Measurements from ENCODE around the gene TOB1.

TOB1 gene

DNA sequence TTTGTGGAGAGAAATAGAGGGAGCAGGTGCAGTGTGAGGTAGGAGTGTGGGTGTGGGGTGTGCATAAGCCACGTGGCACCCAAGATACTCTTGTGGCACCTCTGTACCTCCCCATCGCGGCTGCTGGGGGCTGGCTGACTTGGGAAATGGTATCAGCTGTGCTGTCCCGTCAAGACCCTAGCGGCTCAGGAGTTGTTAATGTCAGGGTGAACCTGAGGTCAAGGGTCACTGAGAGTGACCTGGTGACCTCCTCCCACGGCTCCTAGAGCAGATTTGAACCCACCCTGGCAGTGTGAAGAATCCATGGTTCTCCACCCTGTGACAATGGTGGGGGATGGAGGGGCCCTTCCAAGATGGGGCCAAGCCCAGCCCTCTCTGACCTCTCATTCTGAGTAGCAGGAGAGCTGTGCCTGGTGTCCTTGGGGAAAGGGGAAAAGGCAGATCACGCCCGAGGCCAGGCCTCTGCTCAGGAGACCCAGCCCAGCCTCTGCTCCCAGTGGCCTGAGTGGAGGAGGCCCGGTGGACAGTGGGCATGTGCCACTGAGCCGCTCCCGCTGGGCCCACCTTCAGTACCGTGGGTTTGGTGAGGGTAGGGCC, 33.8 kb downstream of the TOB1 start:
- no peak for DNase-seq (ENCODE audit: low spot score)

- DNase-seq (ENCODE audit: low spot score) = no peak
Observed at GRCh38 chr17:50831471-50831928, 34.7 kb downstream of the TOB1 start.

DNA sequence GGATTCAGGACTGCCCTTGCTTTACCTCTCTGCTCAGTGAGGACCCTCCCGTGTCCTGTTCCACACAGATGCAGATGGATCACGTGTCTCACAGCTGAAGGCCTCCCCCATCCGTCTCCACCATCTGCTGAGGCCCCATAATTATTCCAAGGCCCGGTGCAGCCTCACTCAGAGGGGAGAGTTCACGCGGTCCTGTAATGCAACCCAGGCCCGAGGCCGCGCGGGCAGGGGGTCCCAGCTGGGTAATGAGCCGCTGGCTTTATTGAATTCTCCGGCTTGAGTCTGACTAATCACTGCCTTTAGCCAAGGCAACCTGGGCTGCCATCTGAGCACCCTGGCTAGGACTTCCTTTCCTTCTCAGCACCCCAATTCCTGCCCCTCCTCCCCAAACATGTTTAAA, 35.2 kb downstream of the TOB1 start:
- DNase-seq (ENCODE audit: low spot score) = no peak

DNA sequence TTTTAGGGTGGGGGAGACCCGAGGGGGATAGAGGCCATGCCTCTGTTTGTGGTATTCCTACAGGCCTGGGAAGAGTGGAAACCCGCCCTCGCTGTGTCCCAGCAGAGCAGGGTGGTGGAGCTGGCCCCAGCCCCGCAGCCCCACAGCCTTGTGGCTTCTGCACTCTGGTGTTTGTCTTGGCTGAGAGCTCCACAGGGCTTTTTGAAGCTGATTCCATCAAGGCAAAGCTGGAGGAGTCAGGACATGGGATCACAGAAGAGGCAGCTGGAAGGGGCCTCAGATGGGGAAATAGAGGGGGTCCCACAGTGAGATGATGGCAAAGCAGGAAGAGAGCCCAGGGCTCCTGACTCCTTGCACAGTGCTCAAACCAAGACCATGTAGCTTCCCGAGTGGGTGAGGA, 35.8 kb downstream of the TOB1 start:
- DNase-seq (ENCODE audit: low spot score) = no peak

GRCh38 chr17:50829332-50829731, 36.8 kb downstream of the TOB1 start:
- no peak for DNase-seq (ENCODE audit: low spot score)

- no peak for DNase-seq (ENCODE audit: low spot score)
Observed at GRCh38 chr17:50828508-50829170, 37.5 kb downstream of the TOB1 start.

- no peak for DNase-seq (ENCODE audit: low spot score)
Observed at GRCh38 chr17:50825188-50825587, 41.0 kb downstream of the TOB1 start.

DNA sequence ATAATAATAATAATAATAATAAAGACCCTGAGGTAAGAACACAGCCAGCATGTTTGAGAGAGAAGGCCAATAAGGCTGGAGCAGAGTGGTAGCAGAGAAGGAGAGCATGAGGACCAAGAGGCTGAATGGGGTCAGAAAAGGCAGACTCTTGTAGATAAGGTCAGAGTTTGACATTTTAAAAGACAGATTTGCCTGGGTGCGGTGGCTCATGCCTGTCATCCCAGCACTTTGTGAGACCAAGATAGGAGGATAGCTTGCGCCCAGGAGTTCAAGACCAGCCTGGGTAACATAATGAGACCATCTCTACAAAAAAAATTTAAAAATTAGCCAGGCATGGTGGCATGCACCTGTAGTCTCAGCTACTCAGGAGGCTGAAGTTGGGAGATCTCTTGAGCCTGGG, 41.7 kb downstream of the TOB1 start:
- DNase-seq (ENCODE audit: low spot score) = no peak

DNA sequence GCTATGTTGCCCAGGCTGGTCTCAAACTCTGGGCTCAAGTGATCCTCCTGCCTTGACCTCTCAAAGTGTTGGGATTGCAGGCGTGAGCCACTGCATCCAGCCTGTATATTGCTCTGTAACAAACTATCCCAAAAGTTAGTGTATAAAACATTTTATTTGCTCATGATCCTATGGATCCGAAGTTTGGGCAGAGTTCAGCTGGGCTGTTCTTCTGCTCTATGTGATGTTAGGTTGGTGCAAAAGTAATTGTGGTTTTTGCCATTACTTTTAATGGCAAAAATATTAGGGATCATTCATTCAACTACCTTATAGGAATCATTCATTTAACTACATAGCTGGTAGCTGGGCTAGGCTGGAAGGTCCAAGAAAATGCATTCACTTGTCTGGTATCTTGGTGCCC, 43.6 kb downstream of the TOB1 start:
- DNase-seq (ENCODE audit: low spot score) = no peak

DNA sequence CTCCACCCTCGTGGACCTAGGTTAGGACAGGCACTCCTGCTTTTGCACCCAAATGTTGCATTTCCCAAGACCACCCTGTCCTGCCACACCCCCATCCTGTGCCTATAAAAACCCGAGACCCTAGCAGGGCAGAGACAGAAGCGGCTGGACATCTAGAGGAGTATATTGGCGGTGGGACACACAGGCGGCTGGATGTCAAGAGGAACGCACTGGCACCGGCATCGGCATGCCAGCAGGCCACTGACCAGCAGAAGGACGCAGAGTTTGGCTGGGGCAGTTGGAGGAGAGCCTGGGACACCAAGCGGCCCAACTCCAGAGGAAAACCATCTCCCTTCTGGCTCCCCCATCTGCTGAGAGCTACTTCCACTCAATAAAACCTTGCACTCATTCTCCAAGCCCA, 45.5 kb downstream of the TOB1 start:
- DNase-seq (ENCODE audit: low spot score) = no peak

GRCh38 chr17:50818921-50819657, 47.1 kb downstream of the TOB1 start:
- DNase-seq (ENCODE audit: low spot score) = no peak

GRCh38 chr17:50818261-50818660, 47.9 kb downstream of the TOB1 start:
- DNase-seq (ENCODE audit: low spot score) = no peak

GRCh38 chr17:50817838-50818237, 48.3 kb downstream of the TOB1 start:
- no peak for DNase-seq (ENCODE audit: low spot score)

DNA sequence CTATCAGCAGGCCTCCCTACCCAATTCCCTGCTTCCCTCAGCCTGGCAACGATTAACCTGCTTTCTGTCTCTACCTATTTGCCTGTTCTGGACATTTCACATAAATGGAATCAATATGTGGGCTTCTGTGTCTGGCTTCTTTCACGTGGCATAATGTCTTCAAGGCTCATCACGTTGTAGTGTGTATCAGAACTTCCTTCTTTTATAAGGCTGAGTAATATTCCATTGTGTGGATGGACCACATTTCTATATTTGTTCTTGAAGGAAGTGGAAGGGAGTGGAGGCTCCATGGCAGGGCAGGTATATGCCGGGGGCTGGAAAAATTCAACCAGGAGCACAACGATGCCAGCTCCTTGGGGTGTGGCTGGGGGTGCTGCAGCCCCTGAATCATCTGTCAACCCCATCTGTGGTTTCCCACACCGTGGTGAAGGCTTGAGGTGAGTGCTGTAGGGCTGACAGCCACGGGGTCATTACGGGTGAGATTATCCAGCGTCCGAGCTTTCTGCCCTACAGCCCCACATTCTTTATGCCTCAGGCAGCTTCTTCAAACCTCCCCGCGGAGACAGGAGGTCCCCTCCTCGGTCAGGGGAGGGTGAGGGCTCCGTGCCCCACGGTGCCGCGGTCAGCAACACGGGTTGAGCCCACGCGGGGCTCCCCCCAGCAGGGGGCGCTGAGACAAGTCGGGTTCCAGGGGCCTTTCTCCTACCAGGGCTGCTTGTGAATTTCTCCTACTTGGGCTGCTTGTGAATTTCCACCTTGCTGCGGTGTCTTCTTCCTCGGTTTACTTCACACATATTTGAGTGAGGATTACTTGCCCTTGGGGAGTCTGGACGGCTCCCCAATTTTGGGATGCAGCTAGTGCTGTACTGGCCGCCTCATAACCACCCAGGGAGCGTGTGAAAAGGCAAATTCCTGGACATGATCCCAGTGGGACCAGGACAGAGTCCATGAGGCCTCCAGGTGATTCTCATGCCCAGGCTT, 49.1 kb downstream of the TOB1 start:
- DNase-seq (ENCODE audit: low spot score) = no peak

- no peak for DNase-seq (ENCODE audit: low spot score)
Observed at GRCh38 chr17:50816271-50816670, 49.9 kb downstream of the TOB1 start.

GRCh38 chr17:50815400-50815799, 50.8 kb downstream of the TOB1 start:
- no peak for DNase-seq (ENCODE audit: low spot score)

- DNase-seq (ENCODE audit: low spot score) = no peak
Observed at GRCh38 chr17:50813583-50813982, 52.6 kb downstream of the TOB1 start.

Data from RKO (cell line).